ENCODE measurements around the gene KIF13A.

Gene KIF13A

GRCh38 chr6:17928514-17929430, 58.7 kb downstream of the KIF13A start:
- H3K4me3 ChIP-seq (ENCODE audit: control insufficient read depth, low read depth, low read length) = no peak overlapping the region
- TF ChIP-seq CTCF (IDR thresholded peaks at IDR 0.05; ENCODE audit: control insufficient read depth, insufficient read depth, low read depth, low read length, missing control alignments) = no peak
- DNase-seq (ENCODE audit: low read depth) = no peak

- no peak for DNase-seq (ENCODE audit: low read depth)
- no peak for TF ChIP-seq CTCF (IDR thresholded peaks at IDR 0.05; ENCODE audit: control insufficient read depth, insufficient read depth, low read depth, low read length, missing control alignments)
- no peak overlapping the region for H3K4me3 ChIP-seq (ENCODE audit: control insufficient read depth, low read depth, low read length)
Observed at GRCh38 chr6:17927705-17928104, 59.7 kb downstream of the KIF13A start.

GRCh38 chr6:17923401-17923863, 64.0 kb downstream of the KIF13A start:
- no peak for TF ChIP-seq CTCF (IDR thresholded peaks at IDR 0.05; ENCODE audit: control insufficient read depth, insufficient read depth, low read depth, low read length, missing control alignments)
- no peak for DNase-seq (ENCODE audit: low read depth)
- H3K4me3 ChIP-seq (ENCODE audit: control insufficient read depth, low read depth, low read length) = no peak overlapping the region

DNA sequence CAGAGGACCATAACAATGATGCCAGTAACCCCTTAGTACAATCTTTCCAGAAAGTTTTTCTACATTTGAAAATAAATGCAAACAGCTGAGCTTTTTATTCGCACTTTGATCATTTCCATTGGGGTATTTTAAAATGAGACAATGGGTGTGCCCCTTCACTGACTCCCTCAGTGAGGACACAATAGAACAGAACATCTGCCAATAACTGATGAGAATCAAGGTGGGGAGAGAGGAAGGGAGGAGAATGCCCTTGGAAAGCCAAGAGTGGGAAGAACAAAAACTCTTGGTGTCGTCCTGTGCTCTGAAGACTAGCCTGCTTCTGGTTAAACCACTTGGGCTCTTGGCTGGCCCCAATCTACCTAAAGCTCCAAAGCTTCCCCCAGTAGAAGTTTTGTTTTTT, 66.0 kb downstream of the KIF13A start:
- no peak for DNase-seq (ENCODE audit: low read depth)
- TF ChIP-seq CTCF (IDR thresholded peaks at IDR 0.05; ENCODE audit: control insufficient read depth, insufficient read depth, low read depth, low read length, missing control alignments) = no peak
- H3K4me3 ChIP-seq (ENCODE audit: control insufficient read depth, low read depth, low read length) = no peak overlapping the region

- H3K4me3 ChIP-seq (ENCODE audit: control insufficient read depth, low read depth, low read length) = no peak overlapping the region
- DNase-seq (ENCODE audit: low read depth) = no peak
- no peak for TF ChIP-seq CTCF (IDR thresholded peaks at IDR 0.05; ENCODE audit: control insufficient read depth, insufficient read depth, low read depth, low read length, missing control alignments)
Observed at GRCh38 chr6:17919496-17919895, 67.9 kb downstream of the KIF13A start.

DNA sequence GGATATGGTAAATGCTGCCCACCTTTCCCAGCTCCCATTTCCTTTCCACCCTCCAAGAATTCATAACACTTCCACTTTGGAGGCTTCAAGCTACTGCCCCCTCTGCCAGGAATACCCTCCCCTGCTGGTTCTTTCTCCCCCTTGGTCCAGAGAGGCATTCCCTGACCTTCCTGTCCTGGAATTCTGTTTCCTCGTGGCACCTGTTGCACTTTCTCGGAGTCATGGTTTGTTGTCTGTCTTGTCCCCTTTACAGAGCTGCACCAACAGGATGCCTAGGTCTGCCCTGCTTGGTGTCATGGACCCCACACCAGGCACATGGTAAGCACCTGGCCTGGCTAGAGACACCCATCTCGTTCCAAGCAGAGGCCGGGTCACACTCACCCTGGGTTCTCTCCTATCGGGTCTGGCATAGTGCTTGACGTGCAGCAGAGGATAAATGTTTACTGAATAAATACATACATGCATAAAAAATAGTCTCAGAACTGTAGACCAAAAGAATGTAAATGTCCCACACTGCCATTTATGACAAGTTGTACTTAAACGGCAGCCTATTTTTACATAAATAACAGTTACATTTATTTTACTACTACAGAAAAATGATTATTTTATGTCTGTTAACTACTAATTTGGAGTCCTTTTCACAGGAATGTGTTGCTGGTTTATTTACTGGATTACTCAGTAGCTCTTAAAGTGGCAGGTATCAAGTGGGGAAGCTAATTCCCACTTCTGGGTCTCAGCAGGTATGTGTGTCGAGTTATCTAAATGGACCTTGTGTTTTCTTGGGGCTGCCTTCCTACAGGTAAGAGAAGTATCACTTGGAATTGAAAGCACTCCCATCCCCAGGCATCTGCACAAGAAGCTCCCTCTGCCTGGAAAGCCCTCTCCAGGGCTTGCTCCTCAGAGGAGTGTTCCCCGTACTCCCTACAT, 69.3 kb downstream of the KIF13A start:
- TF ChIP-seq CTCF (IDR thresholded peaks at IDR 0.05; ENCODE audit: control insufficient read depth, insufficient read depth, low read depth, low read length, missing control alignments) = no peak
- H3K4me3 ChIP-seq (ENCODE audit: control insufficient read depth, low read depth, low read length) = no peak overlapping the region
- no peak for DNase-seq (ENCODE audit: low read depth)

Measured in AG09309 (cell line).